Inflammatory macrophage (primary cell): ENCODE measurements around the gene CLTCL1.
"Not testable (repeated sequence)": the region's sequence is repeated elsewhere in the genome, so short reads cannot be mapped to it uniquely, and the experiment has no call there.

Experiments
- DNase-seq, 2 donors: peaks; one replicate each; pipeline ENCODE4 v3.0.0-alpha.2; 2020 to 2022

CLTCL1 gene

GRCh38 chr22:19216579-19216978 is 74.9 kb downstream of the CLTCL1 start:
- DNase-seq = no peak

- no peak for DNase-seq
These were observed 76.2 kb downstream of the CLTCL1 start for GRCh38 chr22:19215360-19215759.

- DNase-seq = no peak
These were observed 77.4 kb downstream of the CLTCL1 start for GRCh38 chr22:19214078-19214473.

- no peak for DNase-seq
These were observed 78.0 kb downstream of the CLTCL1 start for GRCh38 chr22:19213442-19214077.

GRCh38 chr22:19213001-19213400 is 78.5 kb downstream of the CLTCL1 start:
- no peak for DNase-seq

GRCh38 chr22:19212302-19212870 is 79.1 kb downstream of the CLTCL1 start:
- no peak for DNase-seq

- no peak for DNase-seq
These were observed 81.3 kb downstream of the CLTCL1 start for GRCh38 chr22:19210188-19210587.

- DNase-seq = no peak
These were observed 83.2 kb downstream of the CLTCL1 start for GRCh38 chr22:19208287-19208847.

GRCh38 chr22:19207884-19208283 is 83.6 kb downstream of the CLTCL1 start:
- DNase-seq = no peak

- no peak for DNase-seq
These were observed 84.1 kb downstream of the CLTCL1 start for GRCh38 chr22:19207401-19207808.

GRCh38 chr22:19206287-19206686 is 85.2 kb downstream of the CLTCL1 start:
- no peak for DNase-seq

GRCh38 chr22:19204640-19205039 is 86.9 kb downstream of the CLTCL1 start:
- DNase-seq = no peak

GRCh38 chr22:19203834-19204233 is 87.7 kb downstream of the CLTCL1 start:
- DNase-seq = no peak

- DNase-seq = not testable (repeated sequence)
These were observed 88.7 kb downstream of the CLTCL1 start for GRCh38 chr22:19202799-19203186.

GRCh38 chr22:19201869-19202798 is 89.4 kb downstream of the CLTCL1 start:
- no peak for DNase-seq

- no peak for DNase-seq
These were observed 90.2 kb downstream of the CLTCL1 start for GRCh38 chr22:19201130-19201868.

GRCh38 chr22:19199479-19199878 is 92.0 kb downstream of the CLTCL1 start:
- no peak for DNase-seq

- no peak for DNase-seq
These were observed 93.3 kb downstream of the CLTCL1 start for GRCh38 chr22:19197997-19198865.

- DNase-seq = no peak
These were observed 94.5 kb downstream of the CLTCL1 start for GRCh38 chr22:19196841-19197612.
